DMS53 treated with DMSO at 0.1 percent for 48 hours (cell line): ENCODE results near the gene GUCY1A2.
A peak's percentile ranks its signal among the peaks of the same experiment; 100 is the strongest.

Experiments used
- DNase-seq: peaks from one replicate; lab custom pipeline; 2025; ENCODE audit not compliant: unreplicated experiment; lab: John Stamatoyannopoulos, UW

The GUCY1A2 gene

DNA sequence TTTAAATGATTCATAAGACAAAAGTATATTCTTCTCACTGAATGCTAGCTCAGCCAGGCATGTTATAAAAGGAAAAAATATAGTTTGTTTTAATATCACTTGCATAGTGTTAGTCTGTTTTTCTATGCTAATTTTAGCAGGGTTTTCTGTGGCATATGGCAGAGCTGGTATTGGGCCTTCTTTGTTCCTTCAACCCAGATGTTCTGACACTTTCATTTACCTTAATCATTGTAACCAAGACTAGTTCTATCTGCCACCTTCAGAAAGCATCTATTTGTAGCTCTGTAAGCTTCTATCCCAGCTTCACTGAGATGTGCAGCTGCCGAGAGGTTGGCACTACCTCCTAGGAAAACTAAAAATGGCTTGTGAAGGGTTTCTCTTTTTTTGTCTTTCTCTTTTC, 338.7 kb downstream of the GUCY1A2 start:
- DNase-seq: no peak

DNA sequence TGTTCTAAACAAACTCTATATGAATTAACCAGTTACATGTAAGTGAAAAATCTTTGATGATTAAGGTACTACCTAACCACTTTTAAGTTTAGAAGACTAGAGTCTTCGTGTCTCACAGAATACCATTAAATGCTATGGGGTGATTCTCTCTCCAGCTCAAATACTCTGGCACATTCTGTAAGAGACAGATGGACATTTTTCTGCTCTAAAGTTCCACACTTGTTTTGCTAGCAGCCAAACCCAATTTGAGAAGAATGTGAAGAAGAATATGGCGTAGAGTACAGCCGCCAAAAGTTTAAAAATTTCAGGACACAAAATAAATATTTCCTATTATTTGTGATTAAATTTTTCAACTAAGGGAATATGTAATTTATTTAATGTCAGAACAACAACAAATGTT, 339.1 kb downstream of the GUCY1A2 start:
- DNase-seq: no peak

DNA sequence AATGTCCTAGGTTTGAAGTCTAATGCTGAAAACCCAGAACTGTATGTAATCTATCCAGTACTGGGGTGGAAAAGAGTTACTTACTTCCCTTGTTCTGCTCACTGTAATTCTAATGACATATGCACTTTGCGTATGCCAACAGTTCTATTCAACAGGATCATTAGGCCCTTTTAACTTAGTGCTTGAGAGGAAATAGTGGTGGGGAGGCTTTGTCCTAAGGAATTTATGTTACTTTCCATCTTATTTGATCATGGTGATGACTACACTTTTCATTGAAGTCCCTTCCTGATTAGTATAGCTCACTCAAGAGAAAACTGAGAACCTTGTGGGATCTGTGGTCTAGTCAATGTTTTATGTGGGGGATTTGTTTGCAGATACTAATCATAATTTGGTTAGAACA, 348.2 kb downstream of the GUCY1A2 start:
- DNase-seq: no peak

DNA sequence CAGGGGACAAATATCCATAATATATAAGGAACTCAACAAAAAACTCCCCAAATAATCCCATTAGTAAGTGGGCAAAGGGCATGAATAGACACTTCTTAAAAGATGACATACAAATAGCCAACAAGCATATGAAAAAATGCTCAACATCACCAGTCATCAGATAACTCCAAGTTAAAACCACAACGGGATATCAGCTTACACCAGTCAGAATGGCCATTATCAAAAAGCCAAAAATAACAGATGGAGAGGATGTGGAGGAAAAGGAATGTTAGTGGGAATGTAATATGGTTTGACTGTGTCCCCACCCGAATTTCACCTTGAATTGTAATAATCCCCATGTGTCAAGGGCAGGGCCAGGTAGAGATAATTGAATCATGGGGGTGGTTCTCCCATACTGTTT, 350.1 kb downstream of the GUCY1A2 start:
- DNase-seq: no peak

DNA sequence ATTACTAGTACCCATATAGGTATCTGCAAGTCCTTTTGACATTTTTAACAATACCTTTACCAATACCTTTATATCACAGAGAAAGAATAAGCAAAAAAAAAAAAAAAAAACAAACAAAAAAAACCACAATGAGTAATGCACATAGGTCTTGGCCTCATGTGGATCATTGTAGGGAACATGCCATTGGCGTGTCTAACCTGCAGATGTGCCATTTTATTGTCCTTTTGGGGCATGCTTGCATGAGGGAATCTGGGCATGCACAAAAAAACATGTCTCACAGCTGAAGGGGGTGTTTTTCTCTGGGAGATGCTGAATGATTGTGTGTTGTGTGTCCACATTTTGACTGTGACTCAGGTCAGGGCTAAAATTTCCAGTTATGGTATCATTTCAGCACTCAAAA, 361.6 kb downstream of the GUCY1A2 start:
- no peak for DNase-seq

DNA sequence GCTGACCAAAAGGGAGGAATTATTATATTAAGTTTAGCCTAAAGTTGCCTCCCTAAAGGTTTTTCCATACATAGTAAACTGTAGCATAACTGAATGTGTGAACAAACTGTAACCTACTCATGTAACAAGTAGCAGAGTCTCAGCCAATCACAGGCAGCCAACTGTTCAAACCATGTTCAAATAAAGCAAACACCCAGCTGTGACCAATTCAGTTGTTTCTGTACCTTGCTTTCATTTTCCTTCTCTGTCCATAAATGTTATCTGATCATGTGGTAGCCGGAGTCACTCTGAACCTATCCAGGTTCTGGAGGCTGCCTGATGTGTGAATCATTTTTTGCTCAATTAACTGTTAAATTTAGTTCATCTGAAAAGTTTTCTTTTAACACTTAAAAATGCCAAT, 373.5 kb downstream of the GUCY1A2 start:
- DNase-seq: peak; percentile 44

DNA sequence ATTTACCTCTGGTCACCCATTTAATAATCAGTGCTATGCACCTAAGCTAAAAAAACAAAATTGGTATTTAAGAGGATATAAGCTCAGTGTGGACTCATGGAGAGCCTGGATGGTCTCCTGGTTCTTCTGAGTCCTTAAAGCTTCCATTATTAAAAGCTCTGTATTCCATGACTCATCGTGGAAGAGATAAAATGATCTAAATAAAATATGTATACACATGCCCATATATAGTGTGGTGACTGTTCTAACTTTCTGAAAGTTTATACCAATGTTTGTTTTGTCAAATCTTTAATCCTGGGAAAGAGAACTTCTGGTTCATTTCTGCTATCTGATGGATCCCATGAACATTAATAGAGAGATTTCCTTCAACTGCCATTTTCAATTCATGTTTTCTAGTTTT, 375.9 kb downstream of the GUCY1A2 start:
- DNase-seq: no peak

DNA sequence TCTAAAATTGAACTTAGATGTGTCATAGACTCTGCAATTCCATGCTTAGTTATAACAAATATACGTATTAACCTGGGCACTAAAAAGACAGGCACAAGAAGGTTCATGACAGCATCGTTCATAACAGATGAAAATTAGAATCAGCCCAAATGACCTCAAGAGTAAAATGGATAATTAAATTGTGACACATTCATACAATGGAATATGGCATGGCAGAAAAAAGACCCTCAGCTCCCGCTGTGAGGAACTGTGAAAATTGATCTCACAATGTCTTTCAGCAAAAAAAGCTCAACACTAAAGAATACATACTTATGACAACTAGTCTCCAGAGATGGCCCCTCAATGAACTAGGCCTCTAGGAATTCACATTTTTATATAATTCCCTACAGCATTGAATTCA, 386.0 kb downstream of the GUCY1A2 start:
- no peak for DNase-seq

DNA sequence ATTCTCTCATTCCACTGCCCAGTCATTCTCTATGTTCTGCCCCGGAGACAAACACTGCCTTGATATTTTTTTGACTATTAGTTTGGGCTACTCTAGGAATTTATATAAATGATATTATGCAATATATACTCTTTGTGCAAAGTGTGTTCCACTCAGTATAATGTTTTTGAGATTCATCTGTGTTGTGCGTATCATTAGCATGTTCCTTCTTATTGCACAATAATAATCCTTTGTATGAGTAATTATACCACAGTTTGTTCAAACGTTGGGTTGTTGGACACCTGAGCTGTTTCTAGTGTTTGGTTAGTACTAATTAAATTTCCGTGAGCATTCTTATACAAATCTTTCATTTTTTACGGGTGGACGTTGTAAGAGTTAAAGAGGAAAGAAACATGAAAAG, 390.6 kb downstream of the GUCY1A2 start:
- DNase-seq: no peak

DNA sequence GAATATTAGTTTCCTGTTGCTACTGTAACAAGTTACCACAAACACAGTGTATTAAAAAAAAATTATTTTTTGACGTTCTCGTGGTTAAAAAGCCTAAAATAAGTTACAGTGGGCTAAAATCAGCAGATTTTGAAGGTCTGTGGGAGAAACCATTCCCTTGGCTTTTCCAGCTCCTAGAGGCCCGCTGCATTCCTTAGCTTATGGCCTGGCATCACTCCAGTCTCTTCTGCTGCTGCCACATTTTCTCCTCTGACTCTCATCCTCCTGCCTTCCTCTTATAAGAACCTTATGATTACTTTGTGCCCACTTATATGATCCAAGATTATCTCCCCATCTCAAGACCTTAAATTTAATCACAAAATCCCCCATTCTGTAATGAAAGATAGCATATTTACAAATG, 392.7 kb downstream of the GUCY1A2 start:
- no peak for DNase-seq

DNA sequence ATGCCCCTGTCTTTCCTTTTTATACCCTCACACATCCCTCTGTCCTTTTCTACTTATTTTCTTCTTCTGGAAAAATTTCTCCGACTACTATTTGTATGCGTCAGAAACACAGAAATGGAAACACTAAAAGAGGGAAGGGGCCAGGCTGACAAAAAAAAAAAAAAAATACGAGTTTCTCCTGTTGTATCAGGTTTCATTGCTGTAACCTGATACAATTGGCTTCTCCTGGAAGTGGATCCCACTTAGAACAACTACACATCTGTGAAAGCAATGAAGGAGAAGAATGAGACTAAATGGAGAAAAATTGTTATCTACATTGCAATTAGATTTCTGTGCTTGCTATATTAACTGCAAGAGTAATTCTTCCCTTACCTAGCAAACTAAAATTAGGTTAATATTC, 393.9 kb downstream of the GUCY1A2 start:
- peak; percentile 78 for DNase-seq
